NB4 (cell line): ENCODE measurements around the gene COPG2.
"Not testable (repeated sequence)": the region's sequence is repeated elsewhere in the genome, so short reads cannot be mapped to it uniquely, and the experiment has no call there.

Experiments
- CTCF ChIP-seq: IDR thresholded peaks from one replicate; pipeline ENCODE4 v1.5.1; 2012; ENCODE audit warnings: low read depth, low read length
- POLR2A ChIP-seq: IDR thresholded peaks from 2 replicates; pipeline ENCODE4 v1.6.1; 2011; ENCODE audit warnings: mild to moderate bottlenecking; ENCODE audit not compliant: insufficient read length; ENCODE audit errors: extremely low read depth

- TF ChIP-seq POLR2A, CTCF: not testable (repeated sequence)
These were observed 82.6 kb downstream of the COPG2 start for GRCh38 chr7:130585932-130586331.
